RPMI7951 (cell line): ENCODE results near the gene ZNF474. TPM values are rescaled to one million over a fixed set of nuclear protein-coding genes. Genes with fewer than 3 reads are reported as not detected.
"Not testable (repeated sequence)": the region's sequence is repeated elsewhere in the genome, so short reads cannot be mapped to it uniquely, and the experiment has no call there.

Experiments used
- DNase-seq: peaks from one replicate; pipeline ENCODE4 v3.0.0-alpha.2; 2012; ENCODE audit warnings: low read depth
- total RNA-seq: library from RNA; depleted of rRNA; stranded (reverse); fragments of >200 nt; shearing (Covaris generic); gene quantifications from 2 replicates; pipeline ENCODE4 v1.2.3, GENCODE V29; 2014; rRNA removed

Gene ZNF474
- 0.24 and 0.39 TPM in 2 replicates for total RNA-seq

DNA sequence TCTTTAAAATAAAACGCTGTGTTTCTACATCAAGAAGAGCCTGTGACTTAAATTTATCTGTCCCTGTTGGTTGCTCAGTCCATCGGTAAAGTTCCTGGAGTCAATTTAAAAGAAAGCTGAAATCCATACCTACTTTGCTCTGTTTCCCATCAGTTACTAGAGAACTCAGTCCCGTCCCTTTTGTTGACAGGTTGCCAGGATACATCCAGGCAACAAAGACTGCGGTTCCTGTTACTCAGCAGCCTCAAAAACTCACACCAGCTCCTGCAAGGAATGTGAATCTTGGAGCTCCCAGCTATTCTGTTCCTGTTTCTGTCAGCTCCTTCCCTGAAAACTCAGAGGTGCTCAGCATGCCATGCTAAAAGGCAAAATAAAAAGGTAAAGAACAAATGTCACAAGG lies at the start of gene ZNF474:
Gene ZNF474, plus strand, starts transcription at position 241 of the 400 bp plus-strand sequence. CDS start 22,445 bp downstream, outside the sequence.
- DNase-seq = peak; percentile 94

DNA sequence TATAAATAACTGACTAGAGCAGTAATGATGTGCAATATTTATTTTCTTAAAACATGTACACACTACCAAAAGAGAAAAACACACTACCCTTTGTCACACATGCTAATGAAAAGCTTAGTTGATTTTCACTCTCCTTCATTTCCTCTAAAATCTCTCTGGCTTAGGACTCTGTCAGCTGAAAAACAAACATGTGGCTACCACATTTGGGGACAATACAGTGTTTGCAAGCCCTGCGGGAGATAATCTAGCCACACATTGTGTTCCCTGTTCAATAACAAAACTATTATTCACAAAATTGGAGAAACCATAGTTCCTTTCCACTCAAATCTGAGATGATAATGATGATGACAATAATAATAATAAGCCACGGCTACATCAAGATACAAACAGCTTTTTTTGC lies 47.8 kb upstream of the ZNF474 start:
- DNase-seq = no peak

DNA sequence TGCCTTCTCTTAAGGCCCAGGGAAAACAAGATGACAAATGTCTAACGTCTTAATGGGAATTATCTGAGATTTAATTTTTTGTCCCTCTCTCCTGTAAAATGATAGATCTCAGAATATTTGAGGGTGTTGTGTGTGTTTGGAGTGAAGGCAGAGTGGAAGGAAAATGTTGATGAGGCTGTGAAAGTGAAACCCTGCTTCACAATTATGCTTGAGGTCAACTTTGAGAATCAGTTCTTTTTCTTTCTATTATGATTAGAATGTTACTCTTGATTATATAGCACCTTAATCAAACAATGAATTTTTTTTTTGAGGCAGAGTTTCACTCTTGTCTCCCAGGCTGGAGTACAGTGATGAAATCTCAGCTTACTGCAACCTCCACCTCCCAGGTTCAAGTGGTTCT lies 45.8 kb upstream of the ZNF474 start:
- DNase-seq = no peak

DNA sequence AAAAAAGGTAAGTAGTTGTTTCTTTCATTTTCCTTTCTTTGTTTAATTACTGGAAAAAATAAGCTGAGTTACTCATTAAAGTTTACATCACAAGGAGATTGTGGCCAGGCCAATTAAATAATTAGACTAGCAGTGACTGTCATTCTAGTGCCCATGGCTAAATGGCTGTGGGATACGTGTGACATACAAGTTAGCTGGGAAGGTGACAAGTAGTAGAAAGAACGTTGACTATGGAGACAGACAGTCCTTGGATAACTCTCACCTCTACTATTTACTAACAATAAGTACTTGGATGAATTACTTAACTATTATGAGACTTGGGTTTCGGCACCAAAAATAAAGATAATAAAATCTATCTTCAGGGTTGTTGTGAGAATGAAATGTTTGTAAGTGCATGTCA lies 44.3 kb upstream of the ZNF474 start:
- no peak for DNase-seq

DNA sequence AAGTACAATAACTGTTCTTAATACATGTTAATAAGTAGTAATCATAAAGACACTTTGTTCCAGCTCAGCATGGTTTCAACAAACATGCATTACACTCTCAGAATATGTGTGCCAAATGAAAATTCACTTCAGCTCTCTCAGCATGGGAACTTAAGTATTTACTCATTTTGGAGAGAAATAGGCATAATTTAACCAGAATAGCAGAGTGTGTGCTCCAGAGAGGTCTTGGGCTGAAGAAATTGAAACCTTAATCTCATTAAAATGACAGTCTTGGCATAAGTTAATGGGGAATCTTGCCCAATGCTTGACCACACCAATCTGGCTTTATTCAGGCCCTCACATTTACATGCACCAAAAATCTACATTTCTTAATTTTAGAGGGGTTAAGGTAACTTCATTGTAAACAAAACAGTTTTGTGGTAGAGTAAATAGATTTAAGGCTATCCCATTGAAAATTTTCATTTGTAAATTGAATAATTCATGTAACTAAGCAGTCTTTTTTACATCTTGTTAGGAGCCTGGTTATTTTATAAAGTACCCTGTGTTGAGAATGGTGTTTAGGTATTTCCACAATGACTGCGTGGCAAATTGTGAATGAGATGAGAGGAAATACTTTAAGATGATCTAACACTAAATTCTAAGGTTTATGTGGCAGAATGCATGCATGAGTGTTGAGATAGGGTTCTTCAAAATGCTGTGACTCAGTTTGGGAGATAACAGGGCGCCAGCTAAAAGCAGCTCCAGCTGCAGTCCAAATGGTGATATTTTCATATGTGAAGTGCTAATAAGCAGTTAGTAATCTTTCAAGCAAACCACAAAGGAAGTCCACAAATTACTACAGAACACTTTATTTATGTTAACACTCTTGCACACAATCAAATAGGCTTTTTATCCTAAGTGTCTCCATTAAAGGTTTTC lies 40.0 kb upstream of the ZNF474 start:
- DNase-seq = peak; percentile 71

DNA sequence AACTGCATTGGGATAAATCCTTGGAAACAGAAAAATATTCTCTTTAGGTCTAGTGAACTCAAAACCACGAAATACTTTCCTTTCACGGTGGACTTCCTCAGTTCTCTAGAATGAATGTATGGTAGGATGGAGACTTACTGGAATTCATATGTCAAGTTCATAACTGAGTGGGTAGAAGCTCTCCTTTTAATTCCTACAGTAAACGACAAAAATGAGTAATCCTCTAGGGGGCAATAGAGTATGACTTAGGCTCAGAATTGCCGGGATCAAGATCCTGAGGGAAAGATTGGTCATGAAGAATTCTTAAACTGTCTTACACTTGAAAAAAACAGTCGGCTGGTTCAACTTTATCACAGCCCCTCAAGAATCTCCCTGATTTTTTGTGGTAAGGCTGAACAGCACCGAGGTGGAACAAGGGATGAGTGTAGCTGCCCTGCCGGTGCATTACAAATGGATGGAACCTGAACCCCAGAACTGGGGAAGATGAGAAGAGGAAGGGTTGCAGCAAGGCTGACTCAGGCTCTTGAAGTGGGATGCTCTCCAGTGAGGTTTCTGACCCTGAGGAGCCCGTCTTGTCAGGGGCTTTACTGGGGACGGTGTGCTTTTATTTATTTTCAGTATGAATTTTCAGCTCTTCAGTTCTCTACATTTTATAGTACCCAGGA lies 37.3 kb upstream of the ZNF474 start:
- DNase-seq = peak; percentile 55

DNA sequence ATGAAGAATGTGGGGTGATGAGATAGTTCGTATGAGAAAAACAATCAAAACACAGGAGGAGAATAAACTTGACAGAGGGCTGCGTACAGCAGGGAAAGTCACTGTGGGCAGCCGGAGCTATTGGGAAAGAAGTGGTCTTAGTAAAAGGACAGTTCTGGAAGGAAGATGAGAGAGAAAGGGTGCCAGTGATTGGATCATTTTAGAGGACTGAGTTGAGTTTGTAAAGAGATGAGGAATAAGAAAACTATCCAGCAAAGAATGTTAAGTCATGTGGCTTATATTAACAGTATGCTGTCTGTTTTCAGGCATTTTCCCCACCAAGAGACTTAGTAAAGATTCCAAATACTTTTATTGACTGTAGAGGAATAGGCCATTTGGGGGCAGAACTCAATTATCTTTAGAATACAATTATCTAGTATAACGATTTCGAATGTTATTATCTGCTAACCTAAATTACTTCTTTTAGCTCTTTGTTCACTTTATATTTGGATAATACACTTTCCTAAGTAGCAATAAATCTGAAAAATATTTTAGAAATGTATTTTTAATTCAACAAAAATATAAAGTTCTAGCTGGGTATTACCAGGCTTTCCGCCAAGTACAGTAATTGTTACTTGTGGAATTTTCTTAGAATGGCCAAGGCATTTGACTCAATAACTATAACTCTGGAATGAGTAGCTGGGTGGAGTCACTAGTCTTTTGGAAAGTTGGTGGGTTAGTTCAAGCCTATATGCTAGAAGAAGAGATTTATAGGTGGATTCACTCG lies 35.7 kb upstream of the ZNF474 start:
- DNase-seq = peak; percentile 39

DNA sequence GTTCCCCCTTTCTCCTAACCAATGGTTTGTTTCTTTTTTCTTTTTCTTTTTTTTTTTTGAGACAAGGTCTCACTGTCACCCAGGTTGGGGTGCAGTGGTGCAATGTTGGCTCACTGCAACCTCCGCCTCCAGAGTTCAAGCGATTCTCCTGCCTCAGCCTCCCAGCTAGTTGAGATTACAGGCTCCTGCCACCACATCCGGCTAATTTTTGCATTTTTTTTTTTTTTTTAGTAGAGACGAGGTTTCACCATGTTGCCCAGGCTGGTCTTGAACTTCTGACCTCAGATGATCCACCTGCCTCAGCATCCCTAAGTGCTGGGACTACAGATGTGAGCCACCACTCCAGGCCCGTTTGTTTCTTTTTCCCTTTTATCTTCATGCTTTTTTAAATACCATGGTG lies 35.1 kb upstream of the ZNF474 start:
- DNase-seq = not testable (repeated sequence)

DNA sequence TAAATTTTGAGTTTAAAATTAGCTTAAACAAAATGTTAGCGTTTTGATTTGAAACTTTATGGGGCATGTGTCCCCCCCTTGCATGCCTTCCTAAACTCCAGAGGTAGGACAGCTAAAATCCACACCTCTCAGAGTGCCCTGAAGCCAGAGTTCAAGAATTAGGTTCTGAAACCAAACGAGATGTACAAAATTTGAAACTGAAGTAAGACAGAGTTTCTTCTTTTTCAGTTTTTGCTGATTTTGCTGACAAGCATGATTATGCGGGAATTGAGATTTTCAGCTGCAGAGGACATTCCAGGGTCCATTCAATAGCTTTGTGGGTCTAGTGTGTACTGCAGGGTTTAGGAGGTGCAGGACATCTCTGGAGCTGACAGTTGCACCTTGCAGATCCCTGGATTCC lies 34.2 kb upstream of the ZNF474 start:
- no peak for DNase-seq

DNA sequence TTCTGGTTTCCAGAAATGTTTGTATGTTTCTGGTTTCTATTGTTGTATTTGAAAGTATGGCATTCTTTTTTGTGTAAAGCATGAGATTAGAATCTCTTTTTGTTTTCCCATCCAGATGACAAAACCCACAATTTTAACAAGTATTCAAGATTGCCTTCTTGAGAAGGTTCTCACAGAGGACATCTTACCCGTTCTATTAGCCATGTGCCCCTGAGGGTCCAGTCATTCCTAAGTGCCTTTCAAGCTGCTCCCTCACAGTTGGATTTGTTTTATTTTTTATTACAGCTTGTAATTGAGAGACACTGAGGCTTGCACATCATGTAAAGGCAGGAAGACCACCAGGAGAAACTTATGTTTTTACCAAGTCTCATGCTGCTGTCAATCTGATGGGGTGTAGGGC lies 32.0 kb upstream of the ZNF474 start:
- no peak for DNase-seq

DNA sequence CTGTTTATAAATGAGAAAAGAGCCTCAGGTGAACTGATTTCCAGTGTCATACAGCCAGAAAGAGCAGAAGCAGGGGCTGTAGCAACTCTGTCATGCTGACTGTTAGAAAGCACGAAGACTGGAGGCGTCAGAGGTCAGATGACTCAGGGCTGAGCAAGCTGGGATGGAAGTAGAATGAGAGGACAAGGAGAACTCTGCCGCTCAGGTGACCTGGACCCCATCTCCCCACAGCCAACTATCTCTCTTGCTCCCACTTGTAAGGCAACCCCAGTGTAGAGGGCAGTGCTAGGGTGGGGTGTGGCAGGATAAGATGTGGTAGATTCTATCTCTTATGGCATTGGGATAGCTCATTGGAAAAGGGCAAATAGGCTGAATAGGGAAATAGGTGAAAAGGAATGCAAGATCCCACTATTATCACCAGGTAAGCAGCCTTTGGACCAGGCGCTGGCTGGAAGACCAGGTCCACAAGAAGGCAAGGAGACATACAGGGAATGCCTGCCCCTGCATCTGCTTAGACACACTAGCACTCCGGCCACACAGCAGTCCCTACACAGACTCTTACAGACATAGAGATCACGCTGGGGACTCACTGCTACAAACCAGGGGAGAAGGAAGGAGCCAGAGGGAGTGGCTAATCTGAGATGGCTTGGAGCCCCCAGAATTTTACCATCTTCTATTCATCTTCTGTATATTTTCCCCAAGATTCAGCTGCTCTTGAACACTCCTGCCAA lies 30.1 kb upstream of the ZNF474 start:
- peak; percentile 67 for DNase-seq

DNA sequence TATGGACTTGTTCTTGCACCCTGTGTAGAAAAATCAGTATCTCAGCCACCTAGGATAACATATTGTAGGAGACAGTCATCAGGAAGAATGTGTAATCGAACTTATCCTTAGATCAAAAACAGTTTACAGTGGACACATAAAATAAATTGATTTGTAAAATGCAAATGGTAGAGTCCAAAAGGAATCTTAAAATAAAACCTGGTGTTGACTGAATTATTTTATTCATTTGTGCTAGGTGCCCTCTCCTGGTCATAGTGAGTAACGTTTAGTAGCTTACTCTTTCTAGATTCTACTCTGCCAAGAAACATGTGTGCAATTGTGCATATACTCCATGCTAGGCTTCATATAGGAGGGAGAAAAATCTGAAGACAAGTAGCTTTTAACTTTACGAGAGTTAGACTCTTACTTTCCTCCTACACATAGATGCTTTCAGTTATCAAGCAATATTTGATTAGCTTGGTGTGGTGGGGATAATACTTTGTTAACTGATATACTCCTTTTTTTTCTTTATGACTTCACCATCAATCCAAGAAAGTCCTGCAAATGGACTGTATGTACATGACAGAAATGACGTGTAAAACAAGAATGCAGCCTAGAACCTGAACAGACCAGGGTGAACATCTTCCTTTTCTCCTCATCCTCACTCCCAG lies 27.6 kb upstream of the ZNF474 start:
- DNase-seq = peak; percentile 45

DNA sequence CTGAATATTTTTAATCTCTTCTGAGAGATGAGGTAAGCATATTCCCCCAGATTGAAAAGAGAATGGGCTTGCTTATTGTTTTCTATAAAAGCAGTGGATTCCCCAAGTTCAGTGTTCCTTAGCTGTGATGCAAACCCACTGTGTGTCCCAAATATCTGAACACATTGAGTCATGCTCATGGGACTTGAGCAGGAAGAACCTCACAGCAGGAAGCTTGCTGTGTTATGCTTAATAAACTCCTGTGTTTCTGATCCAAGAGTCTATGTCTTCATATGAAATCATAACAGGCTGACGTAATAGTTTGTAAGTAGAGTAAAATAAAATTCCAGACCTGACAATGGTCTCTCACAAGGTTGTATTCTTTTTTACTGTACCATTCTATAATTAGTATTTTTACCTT lies 26.5 kb upstream of the ZNF474 start:
- DNase-seq = no peak

DNA sequence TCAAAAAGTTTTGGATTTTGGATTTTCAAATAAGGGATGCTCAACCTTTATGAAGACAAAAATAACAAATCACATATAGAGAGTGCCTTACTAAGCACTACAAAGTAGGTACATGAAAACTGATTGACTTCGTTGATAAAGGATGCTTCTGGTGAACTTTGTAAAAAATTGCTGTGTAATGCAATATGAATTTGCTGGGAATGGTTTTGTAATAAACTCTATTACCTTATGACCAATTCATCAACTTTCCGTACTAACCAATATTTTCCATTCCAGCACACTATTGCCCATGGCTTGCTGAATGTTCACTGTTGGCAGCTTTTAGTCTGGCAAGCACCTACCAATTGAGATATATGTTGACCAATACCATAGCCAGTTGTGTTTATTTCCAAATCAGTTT lies 23.4 kb upstream of the ZNF474 start:
- no peak for DNase-seq

DNA sequence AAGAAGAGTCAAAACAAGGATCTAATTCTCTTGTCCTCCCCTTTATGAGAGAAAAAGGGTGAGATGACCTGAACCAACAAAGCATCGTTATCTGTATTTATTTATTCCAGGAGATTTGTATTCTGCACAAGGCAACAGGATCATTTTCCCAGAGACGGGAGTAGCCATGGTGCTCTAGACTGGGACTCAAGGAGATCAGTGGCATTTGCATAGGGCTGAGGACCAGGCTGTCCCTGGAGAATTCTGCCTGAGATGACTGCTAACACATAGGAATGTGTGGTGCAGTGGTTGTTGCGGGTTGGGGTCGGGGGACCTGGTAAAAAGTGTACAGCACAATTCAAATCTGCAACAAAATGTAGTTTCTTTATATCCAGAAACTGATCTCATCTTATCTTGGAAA lies 22.3 kb upstream of the ZNF474 start:
- DNase-seq = no peak

DNA sequence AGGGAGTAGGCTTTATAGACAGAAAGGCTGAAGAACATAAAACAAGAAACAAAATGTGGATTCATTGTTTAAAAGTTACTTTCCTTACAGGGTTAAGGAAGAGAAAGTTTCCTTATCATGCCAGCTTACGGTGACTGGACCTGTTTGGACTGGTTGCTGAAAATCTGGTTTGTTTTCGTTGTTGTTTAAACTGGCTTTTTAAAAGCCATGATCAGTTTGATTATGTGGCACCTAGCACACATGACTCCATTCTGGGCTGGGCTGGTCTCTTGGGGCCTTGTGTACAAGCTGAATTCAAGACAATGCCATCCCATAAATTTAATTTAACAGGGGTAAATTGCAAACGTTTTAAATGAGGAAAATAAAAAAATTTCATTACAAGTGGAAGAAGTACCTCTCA lies 18.4 kb upstream of the ZNF474 start:
- no peak for DNase-seq

DNA sequence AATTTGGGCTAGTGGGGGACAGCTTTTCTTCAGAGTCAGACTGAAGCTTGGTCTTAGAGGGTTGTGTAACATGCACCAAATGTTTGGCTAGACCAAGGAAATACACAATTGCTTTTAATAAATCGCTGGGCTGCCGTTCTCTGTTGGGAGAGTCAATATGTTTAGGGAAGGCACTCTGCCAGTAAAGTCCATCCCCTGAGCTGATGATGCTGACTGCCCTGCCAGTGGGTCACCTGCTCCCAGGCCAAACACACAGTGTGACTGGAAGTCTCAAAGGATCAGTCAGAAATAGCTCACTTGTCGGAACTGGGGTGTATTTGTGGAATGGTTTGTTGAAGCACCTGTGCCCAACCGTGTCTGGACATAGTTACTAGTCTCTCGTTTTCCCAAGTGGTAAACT lies 17.9 kb upstream of the ZNF474 start:
- DNase-seq = no peak

DNA sequence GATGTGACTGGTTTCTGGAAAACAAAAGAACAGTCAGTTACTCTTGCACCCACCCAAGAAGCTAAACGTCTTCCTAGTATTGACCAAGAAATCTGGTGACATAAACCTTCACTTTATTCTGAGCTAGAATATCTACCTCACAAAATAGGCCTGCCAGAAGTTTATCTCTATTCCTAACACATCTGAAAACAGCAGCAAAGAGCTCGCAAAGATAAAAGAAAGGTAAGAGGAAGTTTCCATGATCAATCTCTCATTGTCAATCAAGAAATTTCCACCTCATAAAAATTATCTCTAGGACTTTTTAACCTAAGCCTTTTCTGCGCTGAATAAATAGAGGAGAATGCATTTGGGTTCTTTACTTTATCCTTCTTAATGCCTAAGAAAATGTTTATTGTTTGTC lies 17.3 kb upstream of the ZNF474 start:
- DNase-seq = no peak

DNA sequence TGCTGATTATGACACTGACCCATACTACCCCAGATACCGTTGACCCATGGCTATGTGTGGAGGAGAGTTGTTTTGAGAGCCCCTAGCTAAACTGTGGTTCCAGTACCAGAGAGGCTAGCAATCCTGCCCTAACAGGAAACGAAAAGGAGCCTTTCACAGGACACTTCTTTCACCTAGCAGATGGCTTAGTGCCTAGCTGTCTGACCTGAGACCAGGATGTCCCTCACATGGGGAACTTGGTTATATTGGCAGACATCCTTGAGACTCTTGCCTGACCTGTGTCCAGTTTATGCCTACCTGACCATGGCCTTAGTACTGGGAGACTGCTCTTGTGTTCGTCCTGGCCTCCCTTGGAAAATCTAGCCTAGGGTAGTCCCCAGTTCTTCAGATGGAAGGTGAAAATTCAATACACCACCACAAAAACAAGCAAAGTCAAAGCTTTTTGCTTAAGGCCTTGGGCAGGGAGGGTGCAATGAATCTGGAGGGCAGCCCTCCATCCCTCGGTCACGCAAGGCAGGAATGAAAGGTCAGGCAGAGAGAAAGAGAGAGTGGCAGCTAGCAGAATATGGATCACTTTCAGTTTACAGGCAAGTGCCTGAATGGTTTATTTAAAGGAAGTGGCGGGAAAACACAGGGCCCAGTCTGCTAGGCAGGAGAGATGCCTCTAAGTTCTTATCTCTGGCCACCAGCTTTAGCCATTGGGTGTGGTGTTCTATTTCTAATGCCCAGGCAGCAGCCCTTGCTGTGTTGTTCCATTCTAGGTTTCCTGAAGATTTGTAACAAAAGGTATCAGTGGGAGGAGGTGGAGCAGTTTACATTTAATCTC lies 16.4 kb upstream of the ZNF474 start:
- no peak for DNase-seq

DNA sequence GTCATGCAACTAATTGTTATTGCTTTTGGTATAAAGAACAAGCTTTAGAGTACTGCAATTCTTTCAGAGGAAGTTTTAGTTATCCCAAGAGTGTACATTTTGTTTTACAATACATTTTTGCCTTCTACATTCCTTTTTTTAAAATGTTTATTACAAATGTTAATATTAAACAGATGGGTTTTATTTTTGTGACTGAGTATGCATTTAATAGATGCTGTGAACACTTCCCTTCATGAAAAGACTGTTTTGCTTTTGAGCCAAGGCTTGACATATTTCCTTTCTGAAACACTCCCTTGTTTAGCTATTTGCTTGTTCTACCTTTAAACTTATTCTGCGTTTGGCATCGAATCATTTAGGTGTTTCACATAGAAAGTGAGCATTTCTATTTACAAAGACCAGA lies 14.8 kb upstream of the ZNF474 start:
- no peak for DNase-seq
